Measurements from ENCODE around the gene AQP2. TPM values are rescaled to one million over a fixed set of nuclear protein-coding genes. Genes with fewer than 3 reads are reported as not detected.
A peak's percentile ranks its signal among the peaks of the same experiment; 100 is the strongest.

AQP2 gene
- total RNA-seq, 1 donor from 2014 or later, result not detected

DNA sequence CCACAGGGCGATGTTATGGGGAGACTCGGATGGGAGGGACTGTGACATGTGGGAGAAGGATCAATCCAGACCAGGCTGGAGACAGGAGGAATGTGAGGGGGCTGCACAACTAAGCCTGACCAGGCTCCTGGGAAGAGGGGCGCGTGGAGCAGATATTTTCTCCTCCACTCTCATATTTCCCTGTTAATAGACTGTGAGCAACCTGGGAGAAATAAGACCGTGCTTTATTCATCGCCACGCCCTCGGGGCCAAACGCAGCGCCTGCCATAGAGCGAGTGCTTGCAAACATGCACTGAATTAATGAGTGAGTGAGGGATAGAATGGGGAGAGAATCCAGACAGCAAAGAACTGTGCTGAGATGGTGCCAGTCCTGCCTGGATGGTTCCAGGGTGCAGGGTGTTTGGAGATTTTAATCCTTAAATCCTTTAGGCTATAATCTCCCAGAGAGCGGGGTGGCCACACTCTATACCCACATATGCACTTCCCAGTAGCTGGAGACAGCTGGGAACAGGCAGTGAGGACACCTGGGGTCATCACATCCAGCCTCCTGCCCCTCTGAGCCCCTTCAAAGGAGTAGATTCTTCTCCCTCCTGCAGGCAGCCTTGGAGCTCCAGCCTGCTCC is 33.3 kb upstream of the AQP2 start:
- no peak for FAIRE-seq
- H3K36me3 ChIP-seq (ENCODE audit: control insufficient read depth, insufficient read depth, low read length), result no peaks in the 10 kb centered on the region
- no peaks in the 10 kb centered on the region for H3K27me3 ChIP-seq (ENCODE audit: control insufficient read depth, insufficient read depth, low read length)
- H3K4me3 ChIP-seq (ENCODE audit: low read depth, low read length), result no peak overlapping the region
- DNase-seq (ENCODE audit: low read depth), result no peak
- TF ChIP-seq, protein P1, sequence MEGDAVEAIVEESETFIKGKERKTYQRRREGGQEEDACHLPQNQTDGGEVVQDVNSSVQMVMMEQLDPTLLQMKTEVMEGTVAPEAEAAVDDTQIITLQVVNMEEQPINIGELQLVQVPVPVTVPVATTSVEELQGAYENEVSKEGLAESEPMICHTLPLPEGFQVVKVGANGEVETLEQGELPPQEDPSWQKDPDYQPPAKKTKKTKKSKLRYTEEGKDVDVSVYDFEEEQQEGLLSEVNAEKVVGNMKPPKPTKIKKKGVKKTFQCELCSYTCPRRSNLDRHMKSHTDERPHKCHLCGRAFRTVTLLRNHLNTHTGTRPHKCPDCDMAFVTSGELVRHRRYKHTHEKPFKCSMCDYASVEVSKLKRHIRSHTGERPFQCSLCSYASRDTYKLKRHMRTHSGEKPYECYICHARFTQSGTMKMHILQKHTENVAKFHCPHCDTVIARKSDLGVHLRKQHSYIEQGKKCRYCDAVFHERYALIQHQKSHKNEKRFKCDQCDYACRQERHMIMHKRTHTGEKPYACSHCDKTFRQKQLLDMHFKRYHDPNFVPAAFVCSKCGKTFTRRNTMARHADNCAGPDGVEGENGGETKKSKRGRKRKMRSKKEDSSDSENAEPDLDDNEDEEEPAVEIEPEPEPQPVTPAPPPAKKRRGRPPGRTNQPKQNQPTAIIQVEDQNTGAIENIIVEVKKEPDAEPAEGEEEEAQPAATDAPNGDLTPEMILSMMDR (IDR thresholded peaks at IDR 0.05; ENCODE audit: insufficient read depth, low read length, severe bottlenecking), result no peak

GRCh38 chr12:49917788-49918173 is 32.8 kb upstream of the AQP2 start:
- Histone ChIP-seq H3K27me3 (ENCODE audit: control insufficient read depth, insufficient read depth, low read length) (no peaks in the 10 kb centered on the region), H3K36me3 (ENCODE audit: control insufficient read depth, insufficient read depth, low read length) (no peaks in the 10 kb centered on the region), H3K4me3 (ENCODE audit: low read depth, low read length) (no peak overlapping the region)
- DNase-seq (ENCODE audit: low read depth) (no peak), FAIRE-seq (no peak)
- TF ChIP-seq, protein P1 (IDR thresholded peaks at IDR 0.05; ENCODE audit: insufficient read depth, low read length, severe bottlenecking), result no peak

- H3K4me3 ChIP-seq (ENCODE audit: low read depth, low read length), result no peak overlapping the region
- FAIRE-seq, result no peak
- H3K36me3 ChIP-seq (ENCODE audit: control insufficient read depth, insufficient read depth, low read length), result no peaks in the 10 kb centered on the region
- TF ChIP-seq, protein P1 (IDR thresholded peaks at IDR 0.05; ENCODE audit: insufficient read depth, low read length, severe bottlenecking), result no peak
- H3K27me3 ChIP-seq (ENCODE audit: control insufficient read depth, insufficient read depth, low read length), result no peaks in the 10 kb centered on the region
- peak; percentile 73 for DNase-seq (ENCODE audit: low read depth)
These were observed 30.2 kb upstream of the AQP2 start for GRCh38 chr12:49920241-49920914.

DNA sequence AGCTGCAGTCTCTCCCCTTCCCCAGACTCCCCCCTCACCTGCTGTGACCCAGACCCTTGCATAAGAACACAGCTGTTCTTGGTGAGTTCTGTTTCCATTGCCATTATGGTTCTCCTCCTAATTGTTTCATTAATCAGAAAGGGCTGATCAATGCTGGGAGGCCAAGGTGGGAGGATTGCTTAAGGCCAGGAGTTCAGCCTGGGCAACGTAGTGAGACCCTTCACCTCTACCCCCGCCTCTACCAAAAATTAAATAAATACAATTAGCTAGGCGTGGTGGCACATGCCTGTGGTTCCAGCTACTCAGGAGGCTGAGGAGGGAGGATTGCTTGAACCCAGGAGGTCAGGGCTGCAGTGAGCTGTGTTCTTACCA is 29.6 kb upstream of the AQP2 start:
- TF ChIP-seq, protein P1 (IDR thresholded peaks at IDR 0.05; ENCODE audit: insufficient read depth, low read length, severe bottlenecking), result no peak
- Histone ChIP-seq H3K4me3 (ENCODE audit: low read depth, low read length) (no peak overlapping the region), H3K27me3 (ENCODE audit: control insufficient read depth, insufficient read depth, low read length) (no peaks in the 10 kb centered on the region), H3K36me3 (ENCODE audit: control insufficient read depth, insufficient read depth, low read length) (no peaks in the 10 kb centered on the region)
- DNase-seq (ENCODE audit: low read depth) (no peak), FAIRE-seq (no peak)

DNA sequence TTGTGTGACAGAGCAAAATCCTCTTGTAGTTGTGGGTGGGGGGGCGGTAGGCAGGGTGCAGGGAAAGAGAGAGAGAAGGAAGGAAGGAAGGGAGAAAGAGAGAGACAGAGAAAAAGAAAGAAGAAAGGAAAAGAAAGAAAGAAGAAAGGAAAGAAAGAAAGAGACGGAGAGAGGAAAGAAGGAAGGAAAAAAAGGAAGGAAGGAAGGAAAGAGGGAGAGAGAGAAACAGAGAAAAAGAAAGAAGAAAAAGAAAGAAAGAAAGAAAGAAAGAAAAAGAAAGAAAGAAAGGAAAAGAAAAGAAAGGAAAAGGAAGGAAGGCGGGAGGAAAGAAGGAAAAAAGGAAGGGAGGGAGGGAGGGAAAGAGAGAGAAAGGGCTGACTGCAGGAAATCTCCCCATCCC is 29.2 kb upstream of the AQP2 start:
- TF ChIP-seq, protein P1 (IDR thresholded peaks at IDR 0.05; ENCODE audit: insufficient read depth, low read length, severe bottlenecking), result no peak
- FAIRE-seq, result no peak
- H3K4me3 ChIP-seq (ENCODE audit: low read depth, low read length), result no peak overlapping the region

More for the DNA sequence above, 29.2 kb upstream of the AQP2 start:
- no peak for DNase-seq (ENCODE audit: low read depth)
- Histone ChIP-seq H3K36me3 (ENCODE audit: control insufficient read depth, insufficient read depth, low read length) (no peaks in the 10 kb centered on the region), H3K27me3 (ENCODE audit: control insufficient read depth, insufficient read depth, low read length) (no peaks in the 10 kb centered on the region)

Measured in bronchial epithelial cell (primary cell).